ENCODE data around the gene GSS.
A peak's percentile ranks its signal among the peaks of the same experiment; 100 is the strongest.
"Not testable (repeated sequence)": the region's sequence is repeated elsewhere in the genome, so short reads cannot be mapped to it uniquely, and the experiment has no call there.

The GSS gene

GRCh38 chr20:34943808-34944567 is 11.6 kb downstream of the GSS start:
- no peak for DNase-seq

DNA sequence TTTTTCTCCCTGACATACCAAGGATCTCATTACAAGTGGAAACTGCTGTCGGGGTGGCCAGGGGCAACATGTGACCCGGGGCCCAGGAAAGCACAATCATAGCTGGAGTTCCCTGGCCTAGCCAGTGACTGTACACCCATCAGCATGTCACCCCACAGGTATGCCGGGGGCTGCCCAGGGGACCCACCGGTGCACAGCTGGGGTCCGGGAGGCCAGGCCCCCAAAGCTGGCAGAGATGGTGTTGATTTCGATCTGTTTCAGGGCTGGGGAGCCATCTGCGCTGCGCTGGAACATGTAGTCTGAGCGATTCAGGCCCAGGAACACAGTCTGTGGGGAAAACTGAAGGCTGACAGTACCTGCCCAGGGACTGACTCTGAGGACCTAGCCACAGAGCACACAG is 13.3 kb downstream of the GSS start:
- DNase-seq = no peak

DNA sequence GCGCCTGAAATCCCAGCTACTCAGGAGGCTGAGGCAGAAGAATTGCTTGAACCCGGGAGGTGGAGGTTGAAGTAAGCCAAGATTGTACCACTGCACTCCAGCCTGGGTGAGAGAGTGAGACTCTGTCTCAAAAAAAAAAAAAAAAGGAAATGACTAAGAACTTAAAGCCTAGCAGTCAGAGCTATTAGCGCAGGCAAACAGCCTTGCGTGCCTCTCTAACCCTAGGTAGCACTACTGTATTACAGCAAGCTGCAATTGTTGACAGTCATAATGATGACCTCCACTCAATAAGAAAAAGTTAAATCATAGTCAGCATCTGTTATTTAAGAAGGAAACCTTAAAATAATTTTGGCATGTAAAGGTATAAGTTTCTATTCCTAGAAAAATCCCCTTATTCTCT is 14.4 kb downstream of the GSS start:
- no peak for DNase-seq

GRCh38 chr20:34940081-34940481 is 15.5 kb downstream of the GSS start:
- no peak for DNase-seq

DNA sequence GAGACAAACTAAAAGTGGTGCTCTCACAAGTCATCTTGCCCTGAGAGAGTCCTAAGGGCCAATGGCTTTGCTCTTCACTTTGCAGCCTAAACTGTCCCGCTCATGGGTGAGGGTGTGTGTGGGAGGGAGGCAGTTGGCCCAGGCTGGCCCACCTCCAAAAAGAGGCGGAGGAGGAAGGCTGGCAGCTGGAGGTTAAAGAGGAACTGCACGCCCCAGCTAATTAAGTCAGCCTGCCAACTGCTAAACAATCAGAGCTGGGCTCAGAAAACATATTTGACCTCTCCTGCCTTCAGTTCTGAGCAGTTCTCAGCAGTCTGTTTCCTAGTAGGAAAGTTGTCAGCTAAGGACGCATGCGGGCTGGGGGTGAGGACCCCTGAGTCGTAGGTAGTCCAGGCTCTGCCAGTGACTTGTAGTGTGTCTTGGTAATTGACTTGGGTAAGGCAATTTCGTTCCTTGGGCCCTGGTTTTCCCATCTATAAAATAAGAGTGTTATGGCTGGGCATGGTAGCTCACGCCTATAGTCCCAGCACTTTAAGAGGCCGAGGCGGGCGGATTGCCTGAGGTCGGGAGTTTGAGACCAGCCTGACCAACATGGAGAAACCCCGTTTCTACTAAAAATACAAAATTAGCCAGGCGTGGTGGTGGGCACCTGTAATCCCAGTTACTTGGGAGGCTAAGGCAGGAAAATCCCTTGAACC is 17.0 kb downstream of the GSS start:
- peak; percentile 69 for DNase-seq

- no peak for DNase-seq
These were observed 23.8 kb downstream of the GSS start for GRCh38 chr20:34931771-34932170.

GRCh38 chr20:34928411-34928810 is 27.2 kb downstream of the GSS start:
- DNase-seq = no peak

DNA sequence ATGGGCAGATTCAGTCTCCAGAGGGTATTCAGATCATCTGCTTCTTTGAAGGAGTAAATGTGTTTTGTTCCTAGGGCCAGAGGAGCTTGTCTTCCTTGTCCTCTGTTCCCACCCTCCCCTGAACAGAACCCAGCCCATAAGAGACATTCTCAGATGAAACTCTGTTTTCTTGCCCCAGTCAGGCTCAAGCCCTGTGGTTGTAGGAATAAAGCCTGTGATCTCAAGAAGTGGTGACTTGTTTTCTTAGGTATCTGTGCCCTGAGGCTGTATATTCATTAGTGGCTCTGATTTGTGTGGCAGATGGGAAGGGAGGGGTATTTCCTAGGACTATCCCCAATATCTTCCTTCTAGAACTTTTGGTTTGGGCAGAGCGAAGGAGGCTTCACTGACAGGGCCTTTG is 27.9 kb downstream of the GSS start:
- no peak for DNase-seq

GRCh38 chr20:34926581-34926980 is 29.0 kb downstream of the GSS start:
- no peak for DNase-seq

DNA sequence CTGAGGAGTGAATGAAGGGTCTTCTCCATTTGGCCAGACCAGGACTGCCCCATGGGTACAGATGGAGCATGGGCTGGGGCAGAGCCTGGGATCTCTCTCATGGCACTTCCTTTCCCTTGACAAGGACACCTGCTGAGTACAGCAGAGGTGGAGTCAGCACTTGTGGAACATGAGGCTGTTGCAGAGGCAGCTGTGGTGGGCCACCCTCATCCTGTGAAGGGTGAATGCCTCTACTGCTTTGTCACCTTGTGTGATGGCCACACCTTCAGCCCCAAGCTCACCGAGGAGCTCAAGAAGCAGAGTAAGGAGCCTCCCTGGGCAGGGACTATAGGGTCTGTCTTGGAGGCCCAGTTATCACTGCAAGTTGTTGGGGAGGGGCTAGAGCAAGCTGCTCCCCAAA is 29.6 kb downstream of the GSS start:
- no peak for DNase-seq

DNA sequence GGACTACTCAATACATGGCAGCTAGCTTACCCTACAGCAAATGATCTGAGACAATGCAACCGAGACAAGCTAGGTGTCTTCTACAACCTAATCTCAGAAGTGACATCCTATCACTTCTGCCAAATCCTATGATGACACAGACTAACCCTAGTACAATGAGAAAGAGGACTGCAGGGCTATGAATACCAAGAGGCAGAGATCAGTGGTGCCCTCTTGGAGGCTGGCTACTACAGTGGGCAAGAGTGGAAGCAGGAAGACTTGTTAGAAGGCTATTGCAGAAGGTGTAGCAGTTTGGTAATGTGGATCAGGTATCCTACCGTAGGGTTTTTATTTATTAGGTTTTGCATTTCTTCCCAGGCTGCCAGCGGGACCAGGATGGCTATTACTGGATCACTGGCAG is 30.3 kb downstream of the GSS start:
- DNase-seq = no peak

DNA sequence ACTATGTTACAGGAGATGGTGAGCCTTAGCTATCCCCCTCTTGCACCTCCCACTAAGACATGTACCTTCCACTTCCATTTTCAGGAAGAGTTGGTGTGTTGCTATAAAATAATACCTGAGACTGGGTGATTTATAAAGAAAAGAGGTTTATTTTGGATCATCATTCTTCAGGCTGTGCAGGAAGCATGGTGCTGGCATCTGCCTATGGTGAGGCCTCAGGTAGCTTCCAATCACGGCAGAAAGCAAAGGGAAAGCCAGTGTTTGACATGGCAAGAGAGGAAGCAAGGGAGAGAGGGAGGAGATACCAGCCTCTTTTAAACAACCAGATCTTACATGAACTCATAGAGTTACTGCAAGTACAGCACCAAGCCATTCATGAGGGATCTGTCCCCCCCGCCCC is 32.2 kb downstream of the GSS start:
- no peak for DNase-seq

DNA sequence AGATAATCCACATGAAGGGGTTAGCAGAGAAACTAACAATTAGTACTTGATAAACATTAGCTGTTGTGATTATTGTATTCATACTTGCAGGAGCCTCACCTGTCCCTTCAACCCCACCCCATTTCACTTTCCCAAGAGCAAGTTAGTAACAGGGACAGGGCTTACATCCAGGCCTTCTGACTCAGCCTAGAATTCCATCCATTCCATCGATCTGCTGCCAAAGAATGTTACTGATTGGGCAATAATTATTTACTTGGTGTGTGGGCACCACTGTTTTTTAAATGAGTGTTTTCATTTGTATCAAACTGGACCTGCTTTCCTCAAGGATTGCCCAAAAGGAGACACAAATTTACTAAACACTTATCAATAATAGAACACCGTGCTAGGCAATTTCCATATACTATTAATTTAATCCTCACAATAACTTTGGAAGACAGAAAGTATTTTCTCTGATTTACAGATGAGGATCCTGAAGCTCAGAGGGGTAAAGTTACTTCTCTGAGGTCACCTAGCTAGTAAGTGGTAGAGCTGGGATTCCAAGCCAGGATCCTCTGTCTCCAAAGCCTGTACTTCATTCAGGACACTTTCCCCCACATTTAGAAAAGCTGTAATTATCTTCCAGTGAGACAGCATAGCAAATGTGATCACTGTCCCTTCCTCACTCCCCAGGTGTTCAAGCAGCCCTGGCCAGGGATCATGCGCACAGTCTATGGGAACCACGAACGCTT is 32.8 kb downstream of the GSS start:
- no peak for DNase-seq

DNA sequence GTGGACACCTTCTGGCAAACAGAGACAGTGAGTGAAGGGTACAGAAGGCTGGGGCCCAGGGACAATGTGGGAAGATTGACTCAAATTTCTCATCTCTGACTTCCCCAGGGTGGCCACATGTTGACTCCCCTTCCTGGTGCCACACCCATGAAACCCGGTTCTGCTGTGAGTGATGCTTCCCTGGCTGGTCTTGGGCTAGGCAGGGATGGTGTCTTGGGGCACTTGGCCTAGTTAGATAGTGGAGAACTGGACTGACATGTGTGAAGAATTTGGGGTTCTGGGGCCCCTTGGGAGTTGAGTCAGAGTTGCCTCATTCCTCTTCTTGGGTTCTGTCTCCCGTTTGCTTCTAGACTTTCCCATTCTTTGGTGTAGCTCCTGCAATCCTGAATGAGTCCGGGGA is 34.2 kb downstream of the GSS start:
- no peak for DNase-seq

DNA sequence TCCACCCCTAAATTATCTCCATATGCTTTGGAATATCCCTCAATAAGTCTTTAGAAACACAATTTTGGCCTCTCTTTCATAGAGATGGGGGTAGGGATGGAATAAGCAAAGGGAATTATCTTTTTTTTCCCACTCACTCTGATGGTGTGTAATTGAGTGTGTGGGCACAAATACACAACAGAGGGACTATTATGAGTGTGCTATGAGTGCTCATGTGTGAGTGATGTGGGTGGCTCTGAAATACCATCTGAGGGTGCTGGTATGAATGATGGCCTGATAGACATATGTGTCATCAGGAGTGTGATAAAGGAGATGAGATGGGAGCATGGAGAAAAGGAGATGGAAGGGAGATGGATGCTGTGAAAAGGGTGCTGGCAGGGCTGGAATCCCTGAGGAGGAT is 35.6 kb downstream of the GSS start:
- DNase-seq = no peak

- DNase-seq = no peak
These were observed 38.7 kb downstream of the GSS start for GRCh38 chr20:34916774-34917354.

DNA sequence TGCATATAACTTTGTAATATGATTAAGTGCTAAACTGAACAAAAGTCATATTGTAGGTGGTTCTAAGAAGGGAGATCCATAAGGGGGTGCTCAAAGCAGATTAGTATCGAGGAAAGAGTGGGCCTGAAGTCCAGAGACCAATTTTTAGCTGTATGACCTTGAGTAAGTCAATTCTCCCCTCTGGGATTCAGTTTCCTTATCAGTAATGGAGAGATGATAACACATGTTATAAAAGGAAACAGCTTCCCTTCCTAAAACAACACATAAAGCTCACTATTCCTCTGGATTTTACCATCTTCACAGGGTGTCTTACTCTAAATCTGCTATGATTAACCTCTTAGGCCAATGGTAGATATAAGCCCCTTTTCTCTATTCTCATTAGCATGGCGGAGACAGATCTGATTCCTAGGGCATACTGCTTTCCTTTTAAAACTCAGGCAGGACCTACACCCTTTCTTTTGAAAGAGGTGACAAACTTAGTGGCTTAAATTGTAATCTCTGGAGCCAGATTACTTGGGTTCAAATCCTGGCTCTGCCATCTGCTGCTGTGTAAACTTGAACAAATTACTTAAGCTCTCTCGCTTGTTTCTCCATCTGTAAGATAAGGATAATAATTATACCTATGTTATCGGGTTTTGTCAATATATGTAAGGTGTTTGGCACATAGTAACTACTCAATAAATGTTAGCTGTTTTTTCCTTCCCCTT is 39.7 kb downstream of the GSS start:
- no peak for DNase-seq

- no peak for DNase-seq
These were observed 40.5 kb downstream of the GSS start for GRCh38 chr20:34915131-34915530.

DNA sequence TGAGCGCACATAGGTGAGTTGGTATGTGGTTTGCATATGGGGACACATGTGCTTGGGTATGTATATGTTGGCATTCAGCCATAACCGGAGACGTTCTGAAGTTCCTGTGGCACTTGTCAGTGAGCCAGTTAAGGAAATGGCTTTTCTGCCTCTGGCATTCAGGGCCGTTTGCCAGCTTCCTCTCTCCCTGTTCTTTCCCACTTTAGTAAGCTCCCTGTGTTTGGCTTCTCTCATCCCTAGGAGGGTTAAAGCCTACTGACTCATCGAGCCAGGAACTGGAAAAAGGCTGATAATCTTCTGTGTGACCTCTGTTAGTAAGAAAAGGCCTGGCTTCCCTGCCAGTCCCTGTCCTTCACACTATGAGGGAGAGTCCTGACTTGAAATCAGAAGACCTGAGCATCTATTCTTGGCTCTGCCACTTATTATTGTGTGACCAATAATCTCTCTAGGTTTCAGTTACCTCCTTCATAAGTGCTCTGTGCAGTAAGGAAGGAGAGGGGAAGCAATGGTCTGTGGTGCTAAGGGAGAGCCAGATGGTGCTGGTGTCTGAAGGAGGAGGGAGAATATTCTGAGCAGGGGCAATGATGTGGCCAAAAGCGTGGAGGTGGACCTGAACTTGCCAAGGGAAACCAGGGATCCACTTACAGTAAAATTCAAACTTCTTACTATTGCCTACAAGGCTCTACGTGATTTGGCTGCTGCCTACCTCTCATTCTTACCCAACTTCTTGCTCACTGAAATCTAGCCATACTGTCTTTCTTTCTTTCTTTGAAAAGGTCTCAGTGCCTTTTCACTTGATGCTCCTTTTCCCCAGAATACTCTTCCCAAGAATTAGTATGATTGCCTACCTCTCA is 47.8 kb downstream of the GSS start:
- peak; percentile 43 for DNase-seq

DNA sequence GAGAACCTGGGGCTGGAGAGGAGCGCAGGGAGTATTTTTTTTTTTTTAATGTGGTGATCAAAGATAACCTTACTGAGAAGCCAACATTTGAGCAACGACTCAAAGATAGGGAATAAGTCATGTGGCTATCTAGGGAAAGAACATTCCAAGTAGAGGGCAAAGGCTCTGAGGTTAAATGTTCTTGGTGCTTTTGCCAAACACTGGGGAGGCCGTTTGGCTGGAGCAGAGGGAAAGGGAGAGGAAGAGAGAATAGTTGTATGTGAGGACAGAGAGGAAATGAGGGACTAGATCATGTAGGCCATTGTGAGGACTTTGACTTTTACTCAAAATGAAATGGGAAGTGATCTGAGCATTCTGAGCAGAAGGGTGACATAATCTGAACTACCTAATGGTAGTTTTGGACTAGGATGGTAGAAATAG is 51.4 kb downstream of the GSS start:
- DNase-seq = no peak

- DNase-seq = not testable (repeated sequence)
These were observed 56.9 kb downstream of the GSS start for GRCh38 chr20:34898731-34899130.

DNA sequence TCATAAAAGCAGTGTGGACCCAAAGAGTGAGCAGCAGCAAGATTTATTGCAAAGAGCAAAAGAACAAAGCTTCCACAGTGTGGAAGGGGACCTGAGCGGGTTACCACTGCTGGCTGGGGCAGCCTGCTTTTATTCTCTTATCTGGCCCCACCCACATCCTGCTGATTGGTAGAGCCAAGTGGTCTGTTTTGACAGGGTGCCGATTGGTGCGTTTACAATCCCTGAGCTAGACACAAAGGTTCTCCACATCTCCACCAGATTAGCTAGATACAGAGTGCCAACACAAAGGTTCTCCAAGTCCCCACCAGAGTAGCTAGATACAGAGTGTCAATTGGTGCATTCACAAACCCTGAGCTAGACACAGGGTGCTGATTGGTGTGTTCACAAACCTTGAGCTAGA is 57.5 kb downstream of the GSS start:
- not testable (repeated sequence) for DNase-seq
